IPS-11a (cell line): ENCODE data around the gene RASA3.

Experiments used
- H3K4me3 ChIP-seq: one replicate; pipeline ENCODE4 v1.5.1; 2013; ENCODE audit warnings: low read depth, low read length, control low read depth

The RASA3 gene

GRCh38 chr13:113943821-113944565, 188.4 kb downstream of the RASA3 start:
- H3K4me3 ChIP-seq = no peak overlapping the region

- no peak overlapping the region for H3K4me3 ChIP-seq
Observed at GRCh38 chr13:113942591-113943103, 189.8 kb downstream of the RASA3 start.

GRCh38 chr13:113941571-113942191, 190.7 kb downstream of the RASA3 start:
- H3K4me3 ChIP-seq = no peak overlapping the region

GRCh38 chr13:113939944-113940297, 192.5 kb downstream of the RASA3 start:
- H3K4me3 ChIP-seq = no peak overlapping the region

GRCh38 chr13:113939129-113939943, 193.1 kb downstream of the RASA3 start:
- no peak overlapping the region for H3K4me3 ChIP-seq

GRCh38 chr13:113938716-113939115, 193.7 kb downstream of the RASA3 start:
- H3K4me3 ChIP-seq = no peak overlapping the region

GRCh38 chr13:113938246-113938645, 194.2 kb downstream of the RASA3 start:
- no peak overlapping the region for H3K4me3 ChIP-seq

- H3K4me3 ChIP-seq = no peak overlapping the region
Observed at GRCh38 chr13:113937527-113938180, 194.8 kb downstream of the RASA3 start.

- H3K4me3 ChIP-seq = no peak overlapping the region
Observed at GRCh38 chr13:113937073-113937472, 195.3 kb downstream of the RASA3 start.

- H3K4me3 ChIP-seq = no peak overlapping the region
Observed at GRCh38 chr13:113936166-113936965, 196.1 kb downstream of the RASA3 start.

- no peak overlapping the region for H3K4me3 ChIP-seq
Observed at GRCh38 chr13:113935001-113935844, 197.2 kb downstream of the RASA3 start.

GRCh38 chr13:113934576-113934975, 197.8 kb downstream of the RASA3 start:
- H3K4me3 ChIP-seq = no peak overlapping the region

GRCh38 chr13:113933901-113934300, 198.5 kb downstream of the RASA3 start:
- no peak overlapping the region for H3K4me3 ChIP-seq

- H3K4me3 ChIP-seq = no peak overlapping the region
Observed at GRCh38 chr13:113931841-113932459, 200.5 kb downstream of the RASA3 start.

- no peak overlapping the region for H3K4me3 ChIP-seq
Observed at GRCh38 chr13:113930671-113931637, 201.5 kb downstream of the RASA3 start.

GRCh38 chr13:113929628-113930615, 202.5 kb downstream of the RASA3 start:
- no peak overlapping the region for H3K4me3 ChIP-seq
